HG03108 (cell line): Measurements from ENCODE around the gene TLR7.

Experiments used
- ATAC-seq: cut with Tn5 transposase; IDR thresholded peaks from one replicate; pipeline ENCODE4 v1.9.1; 2021; ENCODE audit warnings: moderate library complexity; ENCODE audit not compliant: unreplicated experiment

The TLR7 gene

GRCh38 chrX:12866451-12867377, at the start of gene TLR7:
TSS of gene TLR7 (plus strand) at chrX:12867072. CDS start at chrX:12867579, 507 bp downstream.
- peak; percentile 40 for ATAC-seq

- no peak for ATAC-seq
Measured at GRCh38 chrX:12817528-12817927, 49.3 kb upstream of the TLR7 start.

GRCh38 chrX:12819222-12819621, 47.6 kb upstream of the TLR7 start:
- no peak for ATAC-seq

- no peak for ATAC-seq
Measured at GRCh38 chrX:12820737-12821136, 46.1 kb upstream of the TLR7 start.

- ATAC-seq = no peak
Measured at GRCh38 chrX:12824944-12825343, 41.9 kb upstream of the TLR7 start.

- ATAC-seq = no peak
Measured at GRCh38 chrX:12825801-12826200, 41.1 kb upstream of the TLR7 start.

- no peak for ATAC-seq
Measured at GRCh38 chrX:12843061-12843667, 23.7 kb upstream of the TLR7 start.

GRCh38 chrX:12843668-12844279, 23.1 kb upstream of the TLR7 start:
- ATAC-seq = peak; percentile 96

GRCh38 chrX:12844319-12844718, 22.6 kb upstream of the TLR7 start:
- peak; percentile 17 for ATAC-seq

GRCh38 chrX:12865359-12865758, 1.5 kb upstream of the TLR7 start:
- no peak for ATAC-seq

- no peak for ATAC-seq
Measured at GRCh38 chrX:12867685-12868084, 813 bp downstream of the TLR7 start.

- ATAC-seq = peak; percentile 46
Measured at GRCh38 chrX:12868747-12869146, 1.9 kb downstream of the TLR7 start.

- no peak for ATAC-seq
Measured at GRCh38 chrX:12871257-12871656, 4.4 kb downstream of the TLR7 start.

- ATAC-seq = no peak
Measured at GRCh38 chrX:12872741-12873140, 5.9 kb downstream of the TLR7 start.

GRCh38 chrX:12874581-12874980, 7.7 kb downstream of the TLR7 start:
- ATAC-seq = no peak

- no peak for ATAC-seq
Measured at GRCh38 chrX:12877386-12877785, 10.5 kb downstream of the TLR7 start.

- ATAC-seq = no peak
Measured at GRCh38 chrX:12878536-12878935, 11.7 kb downstream of the TLR7 start.

GRCh38 chrX:12881914-12882313, 15.0 kb downstream of the TLR7 start:
- ATAC-seq = no peak

GRCh38 chrX:12885508-12885907, 18.6 kb downstream of the TLR7 start:
- no peak for ATAC-seq

GRCh38 chrX:12886545-12886944, 19.7 kb downstream of the TLR7 start:
- no peak for ATAC-seq

- no peak for ATAC-seq
Measured at GRCh38 chrX:12887141-12887540, 20.3 kb downstream of the TLR7 start.

GRCh38 chrX:12887767-12888166, 20.9 kb downstream of the TLR7 start:
- no peak for ATAC-seq
